Myocyte (in vitro differentiated cells): ENCODE data around the gene SETD2. TPM values are rescaled to one million over a fixed set of nuclear protein-coding genes. Genes with fewer than 3 reads are reported as not detected.
A peak's percentile ranks its signal among the peaks of the same experiment; 100 is the strongest.
"Not testable (repeated sequence)": the region's sequence is repeated elsewhere in the genome, so short reads cannot be mapped to it uniquely, and the experiment has no call there.

Experiments used
- DNase-seq: peaks from one replicate; pipeline ENCODE4 v3.0.0-alpha.2; 2012; ENCODE audit warnings: low read depth
- total RNA-seq: library from RNA; depleted of rRNA; stranded (reverse); fragments of >200 nt; gene quantifications from 2 replicates; pipeline ENCODE4 v1.2.3, GENCODE V29; 2014

SETD2 gene
- total RNA-seq, 1 donor from 2014 or later: 31.3 TPM

DNA sequence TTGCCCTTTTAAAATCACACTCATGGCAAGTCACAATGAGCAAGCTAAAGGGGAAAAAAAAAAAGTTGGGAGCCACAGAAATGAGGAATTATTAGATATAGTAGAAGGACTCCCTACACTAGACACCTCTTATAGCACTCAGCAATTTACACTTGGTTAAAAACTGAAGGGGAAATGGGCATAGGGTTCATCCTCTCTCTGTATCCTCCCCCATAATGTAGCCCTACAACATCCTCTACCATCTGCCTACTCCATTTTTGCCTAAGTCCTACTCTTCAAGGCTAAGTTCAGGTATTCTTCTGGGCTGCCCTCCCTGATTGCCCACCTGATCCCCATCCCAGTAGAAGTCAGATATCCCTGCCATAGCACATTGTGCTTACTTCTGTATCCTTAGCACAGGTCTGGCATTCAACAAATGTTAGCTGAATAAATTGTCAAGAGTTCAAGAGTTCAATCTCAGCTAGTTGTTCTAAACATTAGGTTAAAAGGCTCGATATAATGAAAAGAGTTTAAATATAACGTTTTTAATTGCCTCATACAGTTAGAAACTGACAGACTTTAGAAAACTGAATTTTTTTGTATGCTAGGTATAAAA is 14.5 kb downstream of the SETD2 start:
- DNase-seq: no peak

DNA sequence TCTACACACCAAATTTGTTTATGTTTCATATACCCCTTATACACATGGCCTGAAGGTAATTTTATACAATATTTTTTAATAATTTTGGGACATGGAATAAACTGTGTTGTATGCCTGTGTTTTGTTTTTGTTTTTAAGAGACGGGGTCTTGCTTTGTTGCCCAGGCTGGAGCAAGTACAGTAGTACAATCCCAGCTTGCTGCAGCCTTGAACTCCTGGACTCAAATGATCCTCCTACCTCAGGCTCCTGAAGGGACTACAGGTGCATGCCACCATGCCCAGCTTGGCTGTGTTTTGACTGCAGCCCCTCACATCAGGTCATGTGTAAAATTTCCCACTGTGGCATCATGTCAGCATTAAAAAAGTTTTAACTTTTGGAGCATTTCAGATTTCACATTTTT is 18.6 kb downstream of the SETD2 start:
- no peak for DNase-seq

DNA sequence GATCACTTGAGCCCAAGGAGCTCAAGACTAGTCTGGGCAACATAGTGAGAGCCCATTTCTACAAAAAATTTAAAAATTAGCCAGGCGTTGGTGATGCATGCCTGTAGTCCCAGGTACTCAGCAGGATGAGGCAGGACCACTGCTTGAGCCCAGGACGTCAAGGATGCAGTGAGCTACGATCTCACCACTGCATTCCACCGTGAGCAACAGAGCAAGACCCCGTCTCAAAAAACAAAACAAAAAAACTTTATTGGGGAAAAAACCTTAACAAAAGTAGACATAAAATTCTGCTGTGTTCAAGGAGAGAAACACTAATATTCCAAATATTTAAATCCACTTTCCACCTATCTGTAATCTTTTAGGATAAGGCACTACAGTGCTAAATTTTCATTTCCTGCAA is 20.8 kb downstream of the SETD2 start:
- no peak for DNase-seq

DNA sequence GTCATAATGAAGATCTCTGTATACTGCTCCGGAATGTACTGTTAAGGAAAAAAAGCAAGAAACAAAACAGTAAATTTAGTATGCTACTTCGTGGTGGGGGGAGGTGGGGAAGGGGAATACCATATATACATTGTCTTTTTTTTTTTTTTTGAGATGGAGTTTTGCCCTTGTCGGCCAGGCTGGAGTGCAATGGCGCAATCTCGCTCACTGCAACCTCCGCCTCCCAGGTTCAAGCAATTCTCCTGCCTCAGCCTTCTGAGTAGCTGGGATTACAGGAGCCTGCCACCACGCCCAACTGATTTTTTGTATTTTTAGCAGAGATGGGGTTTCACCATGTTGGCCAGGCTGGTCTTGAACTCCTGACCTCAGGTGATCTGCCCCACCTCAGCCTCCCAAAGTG is 21.4 kb downstream of the SETD2 start:
- not testable (repeated sequence) for DNase-seq

DNA sequence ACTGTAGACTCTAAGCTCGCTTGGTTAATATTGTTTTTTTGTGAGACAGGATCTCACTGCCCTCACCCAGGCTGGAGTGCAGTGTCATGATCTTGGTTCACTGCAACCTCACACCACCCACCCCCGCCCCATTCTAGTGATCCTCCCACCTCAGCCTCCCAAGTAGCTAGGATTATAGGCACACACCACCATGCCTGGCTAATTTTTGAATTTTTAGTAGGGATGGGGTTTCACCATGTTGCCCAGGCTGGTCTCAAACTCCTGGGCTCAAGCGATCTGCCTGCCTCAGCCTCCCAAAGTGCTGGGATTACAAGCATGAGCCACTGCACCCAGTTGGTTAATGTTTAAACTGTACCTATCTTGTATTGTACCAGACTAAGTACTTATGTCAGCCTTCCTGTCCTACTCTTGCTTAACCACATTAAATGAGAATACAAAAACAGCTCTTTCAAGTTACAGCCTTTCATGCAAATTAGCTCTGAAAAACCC is 22.9 kb downstream of the SETD2 start:
- not testable (repeated sequence) for DNase-seq

DNA sequence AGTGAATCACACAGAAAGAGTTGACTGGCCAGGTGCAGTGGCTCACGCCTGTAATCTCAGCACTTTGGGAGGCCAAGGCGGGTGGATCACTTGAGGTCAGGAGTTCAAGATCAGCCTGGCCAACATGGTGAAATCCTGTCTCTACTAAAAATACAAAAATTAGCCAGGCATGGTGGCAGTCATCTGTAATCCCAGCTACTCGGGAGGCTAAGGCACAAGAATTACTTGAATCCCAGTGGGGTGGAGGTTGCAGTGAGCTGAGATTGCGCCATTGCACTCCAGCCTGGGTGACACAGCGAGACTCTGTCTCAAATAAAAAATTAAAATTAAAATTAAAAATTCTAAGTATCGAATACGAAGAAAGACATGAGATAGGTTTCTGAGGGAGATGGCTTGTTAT is 23.4 kb downstream of the SETD2 start:
- not testable (repeated sequence) for DNase-seq

DNA sequence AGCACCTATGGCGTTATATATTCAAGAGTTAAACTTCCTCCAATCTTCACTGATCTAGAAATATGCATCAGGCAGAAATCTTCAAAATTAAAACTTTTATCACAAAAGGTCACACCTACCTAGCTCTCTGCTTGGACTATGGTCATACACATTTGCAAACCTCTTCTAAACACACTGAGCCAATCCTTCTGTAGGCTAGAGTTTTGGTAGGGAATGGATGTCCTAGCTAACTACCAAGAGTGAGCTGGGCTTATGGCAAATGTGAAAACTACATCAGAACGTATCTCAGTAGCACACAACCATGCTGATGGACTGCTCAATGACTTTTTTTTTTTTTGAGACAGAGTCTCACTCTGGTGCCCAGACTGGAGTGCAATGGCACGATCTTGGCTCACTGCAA is 29.6 kb downstream of the SETD2 start:
- no peak for DNase-seq

DNA sequence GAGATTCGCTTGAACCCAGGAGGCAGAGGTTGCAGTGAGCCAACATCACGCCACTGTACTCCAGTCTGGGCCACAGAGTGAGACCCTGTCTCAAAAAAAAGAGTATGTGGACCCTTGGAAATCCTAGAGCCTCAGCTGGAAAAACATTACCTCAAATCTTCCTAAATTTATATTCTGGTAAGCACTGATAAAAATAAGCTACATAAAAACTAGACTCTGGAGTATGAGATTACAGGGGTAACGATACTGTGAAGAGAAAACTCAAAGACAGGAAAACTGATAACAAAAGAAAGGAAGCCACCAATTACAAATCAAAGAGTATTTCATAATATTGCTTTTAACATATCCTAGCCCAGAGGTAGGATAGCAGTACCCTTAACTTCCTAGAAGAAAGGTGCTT is 30.3 kb downstream of the SETD2 start:
- no peak for DNase-seq

DNA sequence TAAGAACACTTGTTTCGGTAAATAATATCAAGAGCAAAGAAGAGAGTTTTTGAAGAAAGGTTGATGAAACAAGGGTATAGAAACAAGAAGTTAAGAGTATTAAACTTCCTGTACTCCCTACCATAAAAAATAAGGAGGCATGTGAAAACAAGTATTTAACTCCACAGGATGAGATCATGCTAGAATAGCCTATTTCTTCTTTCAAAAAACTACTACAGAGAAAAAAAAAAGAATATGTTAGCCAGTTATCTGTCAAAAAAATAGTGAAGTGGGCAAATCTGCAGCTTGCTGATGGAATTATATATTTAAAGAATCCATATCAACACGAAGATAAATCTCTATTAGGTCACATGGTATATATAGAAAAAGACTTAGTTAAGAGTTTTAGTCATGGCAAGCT is 33.4 kb downstream of the SETD2 start:
- no peak for DNase-seq

DNA sequence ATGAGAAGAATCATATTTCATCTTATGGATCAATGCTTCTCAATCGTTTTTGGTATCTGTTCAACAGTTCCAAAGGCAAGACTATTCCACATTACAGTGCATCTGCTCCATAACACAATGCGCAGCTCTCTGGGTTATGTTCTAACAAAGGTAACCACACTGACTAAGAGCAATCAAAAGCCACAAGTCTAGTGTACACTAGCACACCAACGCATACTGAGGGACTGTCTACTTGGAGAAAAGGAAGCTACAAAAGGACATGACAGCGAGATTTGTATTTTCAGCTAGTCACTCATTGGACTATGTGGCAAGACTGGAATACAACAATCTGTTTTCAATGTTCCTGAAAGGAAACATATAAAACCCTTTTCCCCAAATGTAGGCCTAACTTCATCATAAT is 35.8 kb downstream of the SETD2 start:
- DNase-seq: no peak

DNA sequence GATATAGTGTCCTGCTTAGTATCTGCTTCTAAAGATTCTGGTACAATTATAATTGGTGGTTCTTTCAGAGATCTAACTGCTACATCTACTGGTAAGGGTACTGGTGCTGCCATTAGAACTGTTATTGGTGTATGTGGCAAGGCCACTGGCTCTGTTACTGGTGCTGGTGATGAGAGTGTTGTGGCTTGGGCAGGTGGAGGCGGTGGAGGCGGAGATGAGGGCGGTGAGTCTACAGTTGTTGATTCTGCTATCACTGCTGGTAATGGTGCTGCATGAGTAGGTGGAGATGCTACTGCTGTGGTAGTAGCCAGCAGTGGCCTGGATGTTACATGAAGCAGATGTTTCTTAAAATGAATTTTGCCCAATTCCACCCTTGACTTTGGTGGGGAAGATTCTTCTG is 40.1 kb downstream of the SETD2 start:
- no peak for DNase-seq

DNA sequence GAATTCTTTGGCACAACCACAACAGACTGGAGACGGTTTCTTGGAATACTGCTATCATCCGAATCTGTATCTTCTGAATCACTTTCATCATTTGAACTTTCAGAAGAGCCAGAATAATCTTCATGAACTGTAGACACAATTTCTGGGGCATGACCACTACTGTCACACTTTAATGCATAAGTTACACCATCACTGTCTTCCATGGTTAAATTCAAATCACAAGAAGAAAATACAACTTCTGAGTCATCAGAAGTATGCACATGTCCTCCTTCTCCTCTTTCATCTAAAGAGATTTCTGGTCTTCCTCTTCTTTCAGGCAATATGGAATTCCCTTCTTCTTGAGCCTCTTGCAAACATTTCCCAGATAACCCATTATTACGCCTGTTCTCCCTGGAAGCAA is 42.5 kb downstream of the SETD2 start:
- no peak for DNase-seq

DNA sequence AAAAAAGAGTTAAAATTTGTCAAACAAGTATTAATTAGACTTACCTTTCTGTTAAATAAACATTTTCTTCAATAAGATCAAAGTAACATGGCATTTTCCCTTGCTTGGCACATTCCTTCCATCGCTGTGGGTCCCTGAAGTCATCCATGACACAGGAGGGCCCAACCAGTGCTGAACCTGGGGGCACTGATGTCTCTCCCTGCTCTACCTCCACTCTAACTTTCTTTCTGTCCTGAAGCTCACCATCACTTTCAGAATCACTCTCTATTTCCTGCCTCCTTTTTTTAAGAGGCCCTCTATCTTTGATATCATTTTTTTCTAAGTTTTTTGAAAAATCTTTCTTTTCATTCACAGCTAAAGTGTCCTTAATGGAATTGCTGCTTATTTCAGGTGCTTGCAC is 43.8 kb downstream of the SETD2 start:
- no peak for DNase-seq

DNA sequence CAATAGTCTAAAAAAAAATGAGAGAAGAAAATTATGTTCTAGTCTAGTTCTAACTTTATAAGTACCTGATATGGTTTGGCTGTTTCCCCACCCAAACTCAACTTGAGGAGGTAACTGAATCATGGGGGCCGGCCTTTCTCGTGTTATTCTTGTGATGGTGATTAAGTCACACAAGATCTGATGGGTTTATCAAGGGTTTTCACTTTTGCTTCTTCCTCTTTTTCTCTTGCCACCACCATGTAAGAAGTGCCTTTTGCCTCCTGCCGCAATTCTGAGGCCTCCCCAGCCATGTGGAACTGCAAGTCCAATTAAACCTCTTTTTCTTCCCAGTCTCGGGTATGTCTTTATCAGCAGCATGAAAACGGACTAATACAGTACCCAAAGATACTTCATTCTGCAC is 44.5 kb downstream of the SETD2 start:
- DNase-seq: not testable (repeated sequence)

DNA sequence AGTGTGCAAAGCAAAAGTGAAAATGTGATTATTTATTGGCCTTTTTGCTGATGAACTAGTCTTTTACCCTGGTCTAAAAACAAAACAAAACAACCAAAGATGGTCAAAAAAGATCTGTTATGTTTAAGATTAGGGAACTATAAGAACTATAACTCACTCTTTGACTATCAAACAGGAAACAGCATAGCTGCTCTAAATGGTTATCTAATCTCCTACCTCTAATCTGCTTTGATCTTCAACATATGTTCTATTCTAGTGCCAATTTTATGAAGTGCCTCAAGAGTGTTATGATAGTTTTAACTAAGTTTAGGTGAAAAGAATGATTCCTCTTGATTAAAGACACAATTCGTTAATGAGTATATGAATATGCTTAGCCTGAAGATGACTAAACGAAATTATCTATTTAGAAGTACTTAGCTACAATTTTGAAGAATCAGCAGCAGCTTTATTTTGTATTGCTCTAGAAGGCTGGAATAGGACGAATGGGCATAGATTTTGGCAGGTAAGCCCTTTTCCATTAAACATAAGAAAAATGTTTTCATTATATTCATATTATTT is 46.0 kb downstream of the SETD2 start:
- DNase-seq: no peak

DNA sequence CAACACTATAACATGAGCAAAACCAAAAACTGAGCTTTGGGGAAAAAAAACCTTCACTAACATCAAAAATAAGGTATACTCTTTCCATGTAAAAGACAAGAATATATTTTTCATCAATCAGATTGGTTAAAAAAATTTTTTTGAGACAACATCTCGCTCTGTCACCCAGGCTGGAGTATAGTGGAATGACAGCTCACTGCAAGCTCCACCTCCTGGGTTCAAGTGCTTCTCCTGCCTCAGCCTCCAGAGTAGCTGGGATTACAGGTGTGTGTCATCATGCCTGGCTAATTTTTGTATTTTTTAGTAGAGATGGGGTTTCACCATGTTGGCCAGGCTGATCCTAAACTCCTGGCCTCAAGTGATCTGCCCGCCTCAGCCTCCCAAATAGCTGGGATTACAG is 48.4 kb downstream of the SETD2 start:
- not testable (repeated sequence) for DNase-seq

DNA sequence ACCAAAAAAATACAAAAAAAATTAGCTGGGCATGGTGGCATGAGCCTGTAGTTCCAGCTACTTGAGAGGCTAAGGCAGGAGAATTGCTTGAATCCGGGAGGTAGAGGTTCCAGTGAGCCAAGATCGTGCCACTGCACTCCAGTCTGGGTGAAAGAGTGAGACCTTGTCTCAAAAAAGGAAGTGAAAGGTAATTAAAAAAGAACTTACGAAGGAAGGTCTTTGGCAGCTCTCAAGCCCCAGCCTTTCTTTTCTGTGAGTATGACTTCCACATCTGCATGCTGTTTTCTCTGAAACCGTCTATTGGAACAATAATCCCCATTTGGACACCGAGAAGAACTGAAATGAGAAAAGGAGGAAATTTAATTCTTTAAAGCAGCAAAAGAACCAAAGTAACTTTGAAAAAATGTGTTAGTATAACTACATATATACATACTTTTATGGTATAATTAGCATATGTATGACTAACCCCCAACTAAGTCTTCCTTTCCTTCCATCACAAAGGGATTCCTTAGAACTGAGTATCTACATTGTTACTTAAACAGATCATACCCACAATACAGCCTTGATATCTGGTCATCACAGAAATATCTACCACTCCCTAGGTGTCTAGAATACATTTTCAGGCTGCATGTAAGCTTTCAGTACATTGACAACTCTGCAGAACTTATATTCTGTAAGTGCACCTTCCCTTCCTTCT is 50.1 kb downstream of the SETD2 start:
- DNase-seq: peak; percentile 30

DNA sequence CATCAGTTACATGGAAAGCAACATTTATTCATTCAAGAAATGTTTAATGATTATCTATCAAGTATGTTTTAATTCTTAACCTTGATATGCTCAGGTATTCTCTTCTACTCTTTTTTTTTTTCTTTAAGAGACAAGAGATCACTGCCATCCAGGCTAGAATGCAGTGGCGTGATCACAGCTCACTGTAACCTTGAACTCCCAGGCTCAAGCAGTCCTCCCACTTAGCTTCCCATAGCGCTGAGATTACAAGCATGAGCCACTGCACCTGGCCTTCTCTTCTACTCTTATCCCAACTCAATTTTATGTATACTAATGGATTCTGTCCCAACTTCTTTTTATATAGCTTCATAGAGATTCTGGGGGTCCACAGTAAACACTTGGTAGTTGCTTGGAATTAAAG is 50.9 kb downstream of the SETD2 start:
- no peak for DNase-seq

DNA sequence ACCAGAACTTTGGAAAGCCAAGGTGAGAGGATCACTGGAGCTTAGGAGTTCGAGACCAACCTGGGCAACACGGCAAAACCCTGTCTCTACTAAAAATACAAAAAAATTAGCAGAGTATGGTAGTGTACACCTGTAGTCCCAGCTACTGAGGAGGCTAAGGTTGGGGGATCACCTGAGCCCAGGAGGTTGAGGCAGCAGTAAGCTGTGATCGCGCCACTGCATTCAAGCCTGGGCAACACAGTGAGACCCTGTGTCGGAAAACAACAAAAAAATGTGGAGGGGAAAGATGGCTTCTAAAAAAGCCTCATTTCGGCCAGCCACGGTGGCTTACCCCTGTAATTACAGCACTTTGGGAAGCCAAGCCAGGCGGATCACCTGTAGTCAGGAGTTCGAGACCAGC is 54.5 kb downstream of the SETD2 start:
- no peak for DNase-seq

DNA sequence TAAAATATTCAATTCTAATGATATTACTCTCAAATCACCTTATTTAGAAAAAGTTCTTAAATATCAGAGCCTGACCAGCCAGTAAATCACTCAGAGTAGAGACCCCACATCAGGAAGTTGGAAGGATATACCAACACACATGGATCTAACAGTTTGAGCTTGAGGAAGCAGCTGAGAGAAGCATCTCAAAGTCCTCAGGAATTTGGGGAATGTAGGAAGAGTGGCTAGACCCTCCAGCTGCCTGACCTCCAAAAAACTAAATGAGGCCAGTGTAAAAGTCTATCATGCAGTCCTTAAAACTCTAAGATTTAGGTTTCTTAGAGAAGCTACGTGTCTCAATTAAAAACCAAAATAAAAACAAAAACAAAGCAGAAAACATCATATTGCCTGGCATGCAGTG is 55.4 kb downstream of the SETD2 start:
- DNase-seq: peak; percentile 62

DNA sequence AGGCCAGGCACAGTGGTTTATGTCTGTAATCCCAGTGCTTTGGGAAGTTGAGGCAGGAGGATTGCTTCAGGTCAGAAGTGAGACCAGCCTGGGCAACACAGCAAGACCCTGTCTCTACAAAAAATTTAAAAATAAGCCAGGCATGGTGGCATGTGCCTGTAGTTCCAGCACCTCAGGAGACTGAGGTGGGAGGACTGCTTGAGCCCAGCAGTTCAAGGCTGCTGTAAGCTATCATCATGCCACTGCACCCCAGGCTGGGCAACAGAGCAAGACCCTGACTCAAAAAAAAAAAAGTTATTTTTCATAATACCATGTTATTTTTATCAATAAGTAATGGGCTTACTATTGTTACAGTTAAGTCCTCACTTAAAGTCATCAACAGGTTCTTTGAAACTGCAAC is 59.7 kb downstream of the SETD2 start:
- no peak for DNase-seq

DNA sequence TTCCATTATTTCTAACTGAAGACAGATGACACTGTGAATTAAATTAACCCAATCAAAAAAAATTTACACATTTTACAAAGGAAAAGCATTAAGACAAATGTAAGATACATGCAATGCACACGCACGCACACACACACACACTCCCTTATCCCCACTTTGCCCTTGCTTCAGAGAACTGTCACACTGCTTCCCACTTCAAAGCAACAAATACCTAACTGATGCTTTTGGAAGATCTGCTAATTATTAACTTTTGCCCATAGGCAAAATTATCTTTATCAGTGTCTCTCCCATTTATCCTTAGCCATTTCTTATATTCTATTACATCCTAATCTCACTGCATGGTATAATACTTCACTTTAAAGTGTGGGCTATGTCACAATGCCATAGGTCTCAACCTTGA is 60.3 kb downstream of the SETD2 start:
- DNase-seq: no peak

DNA sequence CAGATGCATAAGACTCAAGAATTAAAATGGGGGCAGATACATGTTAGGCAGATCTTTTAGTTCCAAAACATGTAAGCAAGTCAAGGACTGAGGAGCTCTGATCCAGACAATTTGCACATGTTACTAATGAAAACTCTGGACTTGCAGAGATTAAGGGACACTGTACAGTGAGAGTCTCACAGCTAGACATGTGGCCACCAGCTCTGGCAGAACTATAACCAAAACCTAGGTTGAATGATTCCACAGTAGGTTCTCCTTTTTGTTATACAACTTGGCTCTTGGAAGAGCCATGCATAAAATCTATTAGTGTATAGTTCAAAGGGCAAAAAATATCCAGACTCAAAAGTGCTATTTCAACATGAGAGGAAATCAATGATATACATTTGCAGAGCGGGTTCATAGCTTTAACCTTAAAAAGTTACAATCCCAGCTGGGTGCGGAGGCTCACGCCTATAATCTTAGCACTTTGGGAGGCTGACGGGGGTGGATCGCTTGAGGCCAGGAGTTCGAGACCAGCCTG is 61.8 kb downstream of the SETD2 start:
- DNase-seq: no peak
